Measurements from ENCODE around the gene SSX2IP.

- TF ChIP-seq CTCF (IDR thresholded peaks at IDR 0.05) (no peak), ZFX (IDR thresholded peaks at IDR 0.05; ENCODE audit: borderline replicate concordance) (no peak)
Measured at GRCh38 chr1:84642774-84643173, 47.5 kb downstream of the SSX2IP start.

Data from 22Rv1 (cell line).